Stimulated activated CD8-positive, alpha-beta memory T cell treated with anti-CD3 and anti-CD28 coated beads, Interleukin-15, amount 100 ng/mL, for 4 hours (primary cell): ENCODE measurements around the gene NKAIN4.
A peak's percentile ranks its signal among the peaks of the same experiment; 100 is the strongest.

ENCODE experiments used
- DNase-seq, 2 donors: peaks; one replicate each; pipeline ENCODE4 v3.0.0-alpha.2; 2020; ENCODE audit warnings: low read depth in 2 of 2

Gene NKAIN4

DNA sequence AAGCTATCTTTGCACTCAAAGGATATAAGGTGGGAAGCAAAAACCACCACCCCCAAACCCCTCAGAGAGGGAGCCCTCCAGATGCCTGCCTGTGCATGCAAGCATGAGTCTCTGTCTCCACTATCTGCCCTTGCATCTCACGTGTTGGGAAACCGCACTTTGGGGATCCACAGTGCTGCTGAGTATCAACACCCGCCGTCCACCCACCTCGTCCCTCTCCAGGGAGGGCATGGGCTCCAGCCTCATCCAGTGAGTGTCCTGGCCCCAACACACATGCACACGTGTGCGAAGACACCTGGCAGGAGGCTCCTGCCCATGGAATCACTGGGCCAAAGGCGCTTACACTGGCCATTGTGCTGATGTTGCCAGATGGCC is 34.8 kb downstream of the NKAIN4 start:
- DNase-seq = no peak

GRCh38 chr20:63218701-63219446 is 35.4 kb downstream of the NKAIN4 start:
- no peak for DNase-seq

- no peak for DNase-seq
Measured at GRCh38 chr20:63217706-63218105, 36.6 kb downstream of the NKAIN4 start.

DNA sequence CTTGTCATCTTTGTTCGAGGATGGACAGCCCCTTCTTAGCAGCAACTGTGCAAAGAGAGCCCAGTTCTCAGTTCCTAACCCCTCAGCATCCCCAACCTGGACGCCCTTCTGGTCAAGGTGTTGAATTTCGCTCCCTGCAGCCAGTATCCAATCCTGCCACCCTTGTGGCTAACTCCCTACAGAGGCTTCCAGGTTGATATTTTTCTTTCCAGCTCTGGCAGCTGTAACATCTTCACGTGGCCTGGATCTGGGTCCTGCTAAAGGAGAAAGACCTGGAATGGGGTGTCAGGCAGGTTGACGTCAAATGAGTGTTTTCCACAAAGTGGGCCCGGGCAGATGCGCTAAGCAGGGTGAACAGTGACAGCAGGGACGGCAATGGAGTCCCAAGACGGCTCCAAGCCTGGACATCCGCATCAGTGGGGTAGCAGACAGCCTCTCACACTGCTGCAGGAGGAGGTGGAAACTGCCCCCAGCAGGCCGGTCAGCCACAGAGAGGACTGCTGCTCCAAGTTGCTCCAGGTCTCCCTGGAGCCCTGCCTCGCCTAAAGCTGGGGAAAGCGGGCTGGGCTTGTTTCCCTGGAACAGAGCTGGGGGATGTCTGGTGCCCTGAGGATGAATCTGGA is 37.3 kb downstream of the NKAIN4 start:
- DNase-seq = no peak

DNA sequence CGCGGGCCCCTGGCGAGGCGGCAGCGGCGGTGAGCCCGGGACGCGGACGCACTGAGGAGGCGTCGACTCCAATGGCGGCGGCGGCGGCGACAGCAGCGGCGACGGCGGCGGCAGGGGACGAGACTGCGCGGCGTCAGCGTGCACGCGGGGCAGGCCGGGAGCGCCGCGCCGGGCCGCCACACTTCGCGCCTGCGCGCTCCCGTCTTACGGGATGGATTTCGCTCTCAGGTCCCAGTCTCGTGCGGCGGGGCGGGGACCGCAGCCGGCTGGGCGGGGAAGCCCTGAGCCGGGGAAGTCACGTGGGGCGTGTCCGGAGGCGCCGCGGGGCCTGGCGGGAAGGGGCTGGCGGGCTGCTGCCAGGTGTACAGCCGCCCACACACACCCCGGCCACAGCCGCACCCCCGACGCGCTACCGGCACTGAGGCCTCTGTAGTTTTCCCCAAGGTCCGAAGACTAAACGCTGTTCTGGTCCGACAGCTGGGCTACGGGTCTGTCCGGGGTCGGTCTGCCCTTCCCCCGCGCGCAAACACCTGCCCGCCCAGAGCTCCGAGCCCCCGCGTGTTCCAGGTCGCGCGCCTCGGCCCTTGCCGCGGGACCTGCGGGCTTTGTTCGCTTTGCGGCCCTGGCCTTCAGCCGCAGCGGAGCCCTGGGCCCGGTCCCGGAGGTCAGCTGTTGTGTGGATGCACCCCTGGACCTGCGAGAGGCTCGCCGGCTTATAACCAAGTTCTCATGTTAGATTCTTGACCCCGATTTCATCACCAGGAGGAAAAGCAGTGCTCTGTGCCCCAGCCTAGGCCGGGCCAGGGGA is 38.0 kb downstream of the NKAIN4 start, which contains the start of gene YTHDF1:
Gene YTHDF1 (minus strand): TSS at position 91 of the 808 bp plus-strand sequence. CDS start 239 bp downstream, outside the sequence.
- DNase-seq = peak; percentile 89 to 95

DNA sequence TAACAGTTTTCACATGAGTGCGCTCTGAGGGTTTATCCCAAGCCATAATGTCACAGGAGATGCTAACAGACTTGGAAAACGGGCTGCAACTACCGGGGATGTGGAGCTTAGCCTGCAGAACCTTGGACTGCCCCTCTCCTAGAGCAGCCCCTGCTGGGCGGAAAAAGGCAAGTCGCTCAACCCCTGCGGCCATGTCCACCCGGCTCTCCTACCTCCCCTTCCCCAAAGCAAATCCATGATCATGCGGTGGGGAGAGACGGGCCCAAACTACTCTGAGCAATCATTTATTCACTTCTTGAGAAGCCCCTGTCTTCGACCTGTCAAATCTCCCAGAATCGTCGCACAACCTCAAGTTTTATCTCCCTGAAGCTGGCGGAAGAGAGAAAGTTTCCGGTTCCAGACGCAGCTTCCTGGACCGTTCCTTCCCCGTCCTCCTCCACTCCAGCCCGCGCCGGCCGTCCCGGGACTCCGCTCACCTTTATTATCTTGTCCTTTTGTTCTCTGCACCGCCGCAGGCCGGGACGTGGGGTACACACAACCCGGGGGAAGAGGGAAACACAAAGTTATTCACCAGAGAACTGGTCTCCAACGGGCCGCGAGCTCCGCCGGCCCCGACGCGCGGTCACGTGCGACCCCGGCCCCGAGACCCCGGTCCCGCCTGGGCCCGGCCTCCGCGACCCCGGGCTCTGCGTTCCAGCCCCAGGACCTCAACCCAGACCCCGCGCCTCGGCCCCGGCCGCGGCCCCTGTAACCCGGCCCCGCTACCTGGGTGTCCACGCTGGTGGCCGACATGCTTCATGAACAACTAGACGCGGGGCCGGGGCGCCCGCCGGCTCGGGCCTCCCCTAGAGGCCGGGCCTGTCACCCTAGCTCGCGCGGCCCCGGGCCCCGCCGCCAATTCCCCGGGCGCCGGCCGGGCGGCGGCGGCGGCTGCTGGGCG is 38.9 kb downstream of the NKAIN4 start:
- no peak for DNase-seq

- no peak for DNase-seq
Measured at GRCh38 chr20:63214514-63214913, 39.7 kb downstream of the NKAIN4 start.

DNA sequence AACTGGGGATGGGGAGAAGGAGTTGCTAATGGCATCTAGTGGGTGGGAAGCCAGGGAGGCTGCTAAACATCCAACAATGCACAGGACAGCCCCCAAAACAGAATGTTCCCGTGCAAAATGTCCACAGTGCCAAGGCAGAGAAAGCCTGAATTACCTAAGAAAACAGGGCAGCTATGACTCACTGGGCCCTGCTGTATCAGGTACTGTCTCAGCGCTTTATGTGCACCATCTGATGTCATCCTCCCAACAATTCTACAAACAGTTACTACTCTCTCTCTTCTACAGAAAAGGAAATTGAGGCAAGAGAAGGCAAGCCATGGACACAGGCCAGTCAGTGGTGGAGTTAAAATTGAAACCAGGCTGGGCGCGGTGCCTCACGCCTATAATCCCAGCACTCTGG is 41.5 kb downstream of the NKAIN4 start:
- no peak for DNase-seq

GRCh38 chr20:63212393-63212730 is 41.9 kb downstream of the NKAIN4 start:
- DNase-seq = no peak

DNA sequence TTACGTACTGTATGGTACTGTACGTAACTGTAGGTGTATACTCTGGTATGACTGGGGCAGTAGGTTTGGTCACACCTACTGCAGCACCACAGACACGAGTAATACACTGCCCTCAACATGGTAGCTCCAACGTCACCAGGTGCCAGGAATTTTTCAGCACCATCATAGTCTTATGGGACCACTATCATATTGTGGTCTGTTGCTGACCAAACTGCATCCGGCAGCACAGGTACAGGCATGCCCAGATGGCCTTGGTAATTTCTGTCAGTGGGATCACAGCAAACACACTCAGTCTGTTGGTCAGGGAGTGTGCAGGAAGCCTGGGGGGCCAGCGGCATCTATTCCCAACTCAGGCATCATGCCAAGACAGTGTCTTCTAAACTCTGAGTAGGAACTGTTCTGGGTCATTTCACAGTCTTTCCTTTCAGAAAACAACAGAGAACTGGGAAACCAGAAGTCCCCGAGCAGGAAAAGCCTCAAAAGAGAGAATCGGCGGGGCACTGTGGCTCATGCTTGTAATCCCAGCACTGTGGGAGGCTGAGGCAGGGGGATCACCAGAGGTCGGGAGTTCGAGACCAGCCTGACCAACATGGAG is 44.2 kb downstream of the NKAIN4 start:
- DNase-seq = no peak

GRCh38 chr20:63208346-63208909 is 45.8 kb downstream of the NKAIN4 start:
- DNase-seq = no peak

DNA sequence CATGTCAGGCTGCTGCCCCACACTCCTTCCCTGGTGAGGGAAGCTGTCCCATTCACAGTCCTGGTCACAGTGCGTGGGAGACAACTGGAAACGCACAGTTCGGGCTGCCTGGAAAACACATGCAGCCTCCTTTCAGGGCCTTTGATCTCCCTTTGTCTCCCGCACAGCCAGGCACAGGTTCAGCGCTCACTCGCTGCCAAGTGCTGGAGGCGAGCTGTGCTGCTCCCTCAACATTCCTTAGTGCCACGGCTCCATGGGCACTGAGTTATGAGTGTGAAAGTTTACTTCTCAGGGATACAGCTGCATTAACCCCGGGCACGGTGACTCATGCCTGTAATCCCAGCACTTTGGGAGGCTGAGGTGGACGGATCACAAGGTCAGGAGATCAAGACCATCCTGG is 47.4 kb downstream of the NKAIN4 start:
- DNase-seq = no peak

DNA sequence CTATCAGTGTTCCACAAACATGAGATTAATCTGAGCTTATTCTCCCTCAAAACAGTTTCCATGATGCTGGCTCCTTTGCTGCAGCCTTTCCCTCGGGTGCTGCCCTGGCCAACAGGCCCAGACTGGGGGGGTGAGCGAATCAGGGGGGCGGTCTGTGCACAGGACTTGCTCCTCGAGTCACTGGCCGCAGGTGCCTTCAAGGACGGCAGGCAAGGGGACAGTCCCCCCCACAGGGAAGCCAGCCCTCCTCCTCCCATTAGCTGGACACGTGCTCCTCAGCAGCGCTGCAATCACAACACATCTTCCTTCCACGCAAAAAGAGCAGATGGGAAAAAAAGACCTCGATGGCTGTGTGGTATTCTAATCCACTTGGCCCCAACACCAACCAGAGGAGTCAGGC is 48.4 kb downstream of the NKAIN4 start:
- no peak for DNase-seq

GRCh38 chr20:63204362-63204761 is 49.9 kb downstream of the NKAIN4 start:
- DNase-seq = no peak

DNA sequence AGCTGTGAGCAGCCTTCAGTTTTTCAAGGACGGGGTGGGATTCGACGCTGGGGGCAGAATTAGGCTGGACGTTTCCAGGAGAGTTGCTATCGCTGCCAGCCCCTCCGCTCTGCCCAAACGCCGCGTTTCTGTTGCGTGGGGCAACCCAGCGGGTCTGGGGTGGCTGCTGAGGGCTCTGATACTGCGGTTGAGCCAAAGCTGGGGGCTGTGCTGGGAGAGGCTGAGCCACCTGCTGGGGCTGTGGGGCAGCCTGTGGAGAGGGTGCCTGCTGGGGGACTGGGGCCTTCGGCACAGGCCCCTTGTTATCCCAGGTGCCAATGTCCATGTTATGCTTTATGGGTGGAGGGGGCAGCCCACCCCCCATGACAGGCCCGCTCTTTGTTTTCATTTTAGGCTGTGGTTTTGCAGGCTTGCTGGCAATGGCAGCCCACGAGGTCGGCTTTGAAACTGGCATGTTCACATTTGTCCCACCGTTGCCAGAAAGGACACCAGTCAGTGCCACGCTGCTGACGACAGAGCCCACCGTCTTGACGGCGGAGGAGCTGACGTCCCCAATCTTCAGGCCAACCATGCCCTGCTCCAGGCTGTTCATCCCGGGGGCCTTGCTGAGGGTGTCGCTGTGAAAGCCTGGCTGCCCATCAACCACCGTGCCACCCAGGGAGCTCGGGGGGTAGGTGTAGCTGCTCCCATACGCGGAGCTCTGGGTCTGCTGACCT is 51.3 kb downstream of the NKAIN4 start:
- DNase-seq = no peak

DNA sequence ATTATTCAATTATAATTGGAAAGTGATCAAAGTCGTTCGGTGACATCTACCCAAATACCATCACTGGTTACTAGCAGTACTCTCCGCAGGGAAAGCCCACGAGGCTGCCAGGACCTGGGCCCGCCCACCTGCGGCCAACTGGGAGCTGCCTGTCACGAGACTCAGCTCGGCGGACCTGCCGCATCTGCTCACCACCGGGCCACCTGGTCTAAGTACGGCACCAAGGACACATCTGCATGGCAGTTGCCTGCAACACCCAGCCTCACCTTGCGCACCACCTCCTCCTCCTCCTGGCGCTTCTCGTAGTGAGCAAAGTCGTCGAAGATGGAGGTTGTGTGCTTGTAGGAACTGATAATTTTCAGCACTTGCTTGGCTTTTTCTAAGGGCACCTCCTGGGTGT is 52.2 kb downstream of the NKAIN4 start:
- no peak for DNase-seq

DNA sequence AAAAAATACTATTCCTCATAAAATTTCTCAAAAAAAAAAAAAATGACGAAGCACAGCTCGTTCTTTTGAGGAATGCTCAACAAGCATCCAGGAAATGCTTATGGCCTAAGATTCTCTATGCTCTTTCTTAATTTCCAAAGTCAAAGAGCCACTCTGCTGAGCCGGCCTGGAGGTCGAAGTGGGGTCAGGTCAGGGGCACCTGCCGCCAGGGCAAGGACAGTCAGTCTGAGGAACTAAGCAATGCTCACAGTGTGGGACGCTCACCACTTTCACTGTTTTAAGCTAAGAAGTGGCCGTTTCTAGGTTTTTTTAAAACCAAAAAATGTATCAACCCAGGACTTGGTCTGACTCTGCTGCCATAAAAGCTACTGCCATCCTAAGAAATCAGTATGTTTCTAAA is 55.7 kb downstream of the NKAIN4 start:
- DNase-seq = no peak

GRCh38 chr20:63196768-63197470 is 57.3 kb downstream of the NKAIN4 start:
- no peak for DNase-seq

DNA sequence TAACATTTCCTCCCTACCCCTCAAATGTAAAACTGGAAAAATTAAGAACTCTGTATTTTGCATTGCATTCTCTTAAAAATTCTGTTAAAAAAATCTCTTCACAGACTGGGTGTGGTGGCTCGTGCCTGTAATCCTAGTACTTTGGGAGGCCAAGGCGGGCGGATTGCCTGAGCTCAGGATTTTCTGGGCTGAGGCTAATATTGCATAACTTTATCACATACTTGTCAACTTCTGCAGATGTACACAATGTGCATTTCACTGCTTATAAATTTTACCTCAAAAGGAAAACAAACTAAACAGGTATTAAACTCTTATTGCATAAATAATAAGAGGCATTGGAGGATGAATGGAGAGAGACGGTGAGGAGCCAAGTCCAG is 59.5 kb downstream of the NKAIN4 start:
- DNase-seq = no peak
